ENCODE results near the gene TRIM41.
"Not testable (repeated sequence)": the region's sequence is repeated elsewhere in the genome, so short reads cannot be mapped to it uniquely, and the experiment has no call there.

Gene TRIM41

DNA sequence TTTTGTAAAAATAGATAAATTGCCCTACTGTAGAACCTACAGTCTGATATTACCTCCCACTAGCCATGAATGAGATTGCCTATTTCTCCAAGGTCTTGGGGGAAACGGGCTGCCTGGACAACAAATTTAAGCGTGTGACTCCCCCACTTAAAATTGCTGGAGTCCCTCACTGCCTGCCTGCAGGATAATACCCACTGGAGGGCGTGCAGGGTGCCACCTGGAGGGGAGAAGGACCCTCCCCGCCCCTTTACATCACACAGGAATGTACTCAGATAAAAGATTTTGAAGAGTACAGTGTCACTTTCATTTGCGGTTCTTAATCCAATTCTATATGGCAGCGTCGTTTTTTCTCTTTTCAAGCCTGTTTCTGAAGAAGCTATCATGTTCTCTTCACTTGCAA lies 11.9 kb upstream of the TRIM41 start:
- DNase-seq (ENCODE audit: low spot score), result no peak

DNA sequence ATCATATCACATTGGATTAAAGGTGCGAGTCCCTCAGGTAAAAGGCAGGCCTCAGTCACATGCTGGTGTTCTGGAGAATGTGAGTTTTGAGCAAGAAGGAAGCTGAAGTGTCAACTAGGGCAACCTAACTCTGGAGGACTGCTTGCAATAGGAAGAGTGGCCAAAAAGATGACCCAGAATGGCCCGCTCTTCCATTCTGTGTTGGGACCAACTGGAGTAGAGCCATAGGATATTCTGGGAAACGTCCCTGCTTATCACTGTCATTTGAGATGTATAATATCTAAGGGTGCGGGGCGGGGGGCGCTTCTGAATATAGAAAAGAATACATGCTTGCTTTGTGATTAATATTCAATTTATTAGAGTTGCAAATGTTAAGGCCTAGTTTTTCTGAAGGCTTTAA lies 11.0 kb upstream of the TRIM41 start:
- no peak for DNase-seq (ENCODE audit: low spot score)

DNA sequence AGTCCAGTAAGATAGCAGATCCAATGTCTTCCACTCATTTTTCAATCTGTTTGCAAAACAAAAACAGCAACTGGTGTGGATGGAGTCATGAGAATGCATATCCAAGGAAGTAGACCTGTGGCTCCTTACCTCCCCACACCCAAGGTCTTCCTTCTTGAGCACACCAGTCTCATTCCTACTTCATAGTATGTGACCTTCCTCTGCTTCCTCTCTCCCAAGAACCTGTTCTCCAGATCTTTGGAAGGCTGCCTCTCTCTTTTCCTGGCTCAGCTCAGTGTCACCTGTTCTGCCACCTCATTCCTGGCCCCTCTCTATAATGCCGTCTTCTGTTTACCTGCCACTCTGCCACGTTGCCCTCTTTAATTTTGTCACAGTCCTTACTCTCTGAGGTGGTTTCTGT lies 10.1 kb upstream of the TRIM41 start:
- DNase-seq (ENCODE audit: low spot score), result no peak

DNA sequence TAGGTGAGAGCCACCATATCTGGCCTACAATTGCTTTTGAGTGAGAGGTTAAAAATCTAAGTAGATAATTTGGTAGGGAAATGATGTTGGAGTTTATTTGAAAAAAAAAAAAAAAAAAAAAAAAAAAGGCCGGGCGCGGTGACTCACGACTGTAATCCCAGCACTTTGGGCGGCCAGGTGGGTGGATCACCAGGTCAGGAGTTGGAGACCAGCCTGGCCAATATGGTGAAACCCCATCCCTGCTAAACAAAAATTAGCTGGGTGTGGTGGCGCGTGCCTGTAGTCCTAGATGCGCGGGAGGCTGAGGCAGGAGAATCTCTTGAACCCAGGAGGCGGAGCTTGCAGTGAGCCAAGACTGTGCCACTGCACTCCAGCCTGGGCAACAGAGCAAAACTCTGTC lies 8.8 kb upstream of the TRIM41 start:
- not testable (repeated sequence) for DNase-seq (ENCODE audit: low spot score)

DNA sequence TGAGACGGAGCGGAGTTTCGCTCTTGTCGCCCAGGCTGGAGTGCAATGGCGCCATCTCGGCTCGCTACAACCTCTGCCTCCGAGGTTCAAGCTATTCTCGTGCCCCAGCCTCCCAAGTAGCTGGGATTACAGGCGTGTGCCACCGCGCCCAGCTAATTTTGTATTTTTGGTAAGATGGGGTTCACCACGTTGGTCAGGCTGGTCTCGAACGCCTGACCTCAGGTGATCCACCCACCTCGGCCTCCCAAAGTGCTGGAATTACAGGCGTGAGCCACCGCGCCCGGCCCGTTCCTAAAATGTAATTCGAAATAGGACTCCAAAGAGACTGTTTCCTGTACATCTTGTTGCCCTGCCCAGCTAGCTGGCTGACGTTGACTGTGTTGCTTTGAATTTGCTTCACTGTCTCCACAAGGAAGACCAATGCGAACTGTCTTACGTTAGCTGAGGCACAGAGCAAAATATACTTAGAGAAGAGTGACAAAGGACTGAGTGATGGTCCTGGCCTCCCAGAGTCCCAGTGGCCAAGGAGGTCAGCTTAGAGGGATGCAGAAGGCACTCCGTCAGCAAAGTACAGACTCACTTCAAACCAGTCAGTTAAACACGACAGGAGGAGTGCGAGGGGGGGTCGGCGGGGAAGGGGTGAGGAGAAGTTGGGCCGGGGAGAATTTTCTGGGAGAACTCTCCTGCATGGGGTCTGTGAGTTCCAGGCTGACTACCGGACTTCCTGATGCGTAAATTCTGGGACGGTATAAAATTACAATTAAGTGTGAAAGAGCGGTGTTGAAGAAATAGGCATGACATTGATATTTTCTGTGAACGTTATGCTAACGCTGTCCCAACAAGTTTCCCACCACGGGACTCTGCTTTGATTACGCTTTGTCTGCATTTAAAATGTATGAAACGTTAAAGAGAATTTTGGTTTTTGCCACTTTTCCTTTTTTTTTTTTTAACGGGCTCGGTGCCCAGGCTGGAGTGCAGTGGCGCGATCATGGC lies 6.8 kb upstream of the TRIM41 start:
- DNase-seq (ENCODE audit: low spot score), result no peak

DNA sequence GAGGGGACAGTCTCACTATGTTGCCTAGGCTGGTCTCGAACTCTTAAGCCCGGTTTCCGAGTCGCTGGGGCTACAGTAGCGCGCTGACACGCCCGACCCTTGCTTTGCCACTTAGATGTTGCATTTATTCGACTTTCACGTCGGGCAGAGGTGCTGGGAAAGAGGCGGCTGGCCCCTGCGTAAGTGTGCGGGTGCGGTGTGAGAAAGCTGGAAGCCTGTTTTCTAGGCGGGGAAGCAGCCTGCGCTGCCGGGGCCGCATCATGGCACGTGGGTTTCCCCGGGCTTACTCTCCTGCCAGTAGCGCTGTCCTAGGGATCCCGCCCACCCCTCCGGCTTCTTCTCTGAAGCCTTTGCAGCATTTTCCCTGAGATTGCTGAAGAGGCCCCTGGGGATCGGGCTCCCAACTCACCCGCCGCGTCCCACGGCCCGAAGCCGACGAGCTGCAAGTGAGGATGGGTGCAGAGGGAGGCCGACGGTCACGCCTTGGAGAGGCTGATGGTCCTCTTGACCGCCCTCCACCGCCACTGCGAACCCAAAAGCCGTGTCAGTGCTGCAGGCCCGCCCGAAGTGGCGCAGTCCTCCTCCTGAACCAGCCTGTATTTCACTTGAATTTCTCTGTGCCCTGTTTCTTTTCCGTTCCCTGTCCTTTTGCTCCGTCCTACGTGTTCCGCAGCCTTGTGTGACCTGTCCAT lies 5.8 kb upstream of the TRIM41 start:
- peak; percentile 72 for DNase-seq (ENCODE audit: low spot score)

DNA sequence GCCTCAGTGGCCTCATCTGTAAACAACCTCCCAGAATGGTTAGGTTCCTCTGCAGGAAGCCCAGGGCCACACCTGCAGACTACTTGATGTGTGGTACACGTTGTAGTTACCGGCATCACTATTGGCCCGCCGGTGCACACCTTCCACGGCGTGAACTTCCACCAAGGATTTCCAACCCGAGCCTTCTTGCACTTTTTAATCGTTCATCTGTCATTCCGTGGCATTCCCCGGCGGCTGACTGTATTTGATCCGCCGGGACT lies 5.3 kb upstream of the TRIM41 start:
- DNase-seq (ENCODE audit: low spot score), result peak; percentile 30

DNA sequence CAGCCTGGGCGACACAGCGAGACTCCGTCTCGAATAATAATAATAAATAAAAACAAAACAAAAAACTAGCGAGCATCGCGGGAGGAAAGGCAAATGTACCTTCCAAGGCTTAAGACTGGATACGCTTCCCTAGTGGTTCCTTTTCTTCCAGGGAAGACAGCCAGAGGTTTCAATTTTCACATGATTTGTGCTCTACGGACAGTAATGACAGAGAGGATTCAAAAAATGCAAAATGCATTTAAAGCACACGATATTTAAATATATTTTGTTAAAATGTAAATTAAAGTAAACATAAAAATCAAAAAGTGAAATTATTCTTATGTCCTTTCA lies 4.3 kb upstream of the TRIM41 start:
- no peak for DNase-seq (ENCODE audit: low spot score)

DNA sequence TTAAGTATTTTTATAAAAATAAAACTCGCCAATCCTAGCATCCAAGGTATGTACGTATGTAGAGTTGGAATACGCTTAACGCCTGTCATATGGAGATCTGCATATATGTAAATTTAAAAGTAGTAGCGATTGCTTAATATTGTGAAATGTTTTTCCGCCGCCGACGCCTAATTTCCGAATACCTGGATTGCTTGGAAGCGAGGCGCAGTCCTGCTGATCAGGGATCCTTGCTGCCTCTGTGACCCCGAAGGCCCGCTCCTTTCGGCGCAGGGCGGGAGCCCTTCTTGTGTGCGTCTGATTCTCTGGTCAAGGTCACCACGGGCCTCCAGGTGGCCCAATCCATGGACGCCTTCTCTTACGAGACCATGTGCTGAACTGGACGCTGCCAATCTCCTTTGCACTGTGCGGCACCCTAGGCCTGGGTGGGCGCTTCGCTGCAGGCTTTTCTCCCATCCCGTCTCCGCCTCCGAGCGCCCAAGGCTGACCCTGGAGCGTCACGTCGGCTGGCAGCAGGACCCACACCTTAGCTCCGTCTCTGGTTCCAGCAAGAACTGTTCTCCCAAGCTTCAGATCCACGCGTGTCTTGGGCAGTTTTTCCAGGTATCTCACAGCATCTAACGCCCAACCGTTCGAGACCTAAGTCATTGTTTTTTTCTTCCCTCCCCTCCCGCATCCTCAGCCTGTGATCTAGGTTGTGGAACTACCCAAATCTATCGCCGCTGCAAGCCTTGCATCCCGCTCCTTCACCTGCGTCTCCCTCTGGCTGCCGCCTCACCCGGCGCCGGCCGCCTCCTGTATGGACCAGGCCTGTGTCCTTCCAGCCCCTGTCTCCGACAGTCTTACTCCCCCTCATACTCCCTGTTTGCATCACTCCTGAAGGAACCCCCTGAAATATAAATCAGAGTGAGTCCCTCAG lies 3.6 kb upstream of the TRIM41 start:
- no peak for DNase-seq (ENCODE audit: low spot score)

DNA sequence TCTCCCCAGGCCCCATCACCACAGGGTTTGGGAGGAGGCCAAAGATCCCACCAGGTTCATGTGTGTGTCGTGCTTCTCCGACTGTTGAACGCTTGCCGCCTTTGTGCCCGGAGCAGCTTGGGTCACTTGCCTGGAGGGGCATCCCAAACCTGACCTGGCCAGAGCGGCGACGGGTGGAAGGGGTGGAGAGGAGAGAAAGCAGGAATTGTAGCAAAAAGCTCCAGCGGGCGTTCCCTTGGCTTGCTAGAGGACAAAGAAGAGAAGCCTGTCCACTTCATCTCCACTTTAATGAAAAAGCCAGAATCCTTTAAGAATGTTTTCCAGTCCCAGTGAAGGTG lies 2.9 kb upstream of the TRIM41 start:
- no peak for DNase-seq (ENCODE audit: low spot score)

DNA sequence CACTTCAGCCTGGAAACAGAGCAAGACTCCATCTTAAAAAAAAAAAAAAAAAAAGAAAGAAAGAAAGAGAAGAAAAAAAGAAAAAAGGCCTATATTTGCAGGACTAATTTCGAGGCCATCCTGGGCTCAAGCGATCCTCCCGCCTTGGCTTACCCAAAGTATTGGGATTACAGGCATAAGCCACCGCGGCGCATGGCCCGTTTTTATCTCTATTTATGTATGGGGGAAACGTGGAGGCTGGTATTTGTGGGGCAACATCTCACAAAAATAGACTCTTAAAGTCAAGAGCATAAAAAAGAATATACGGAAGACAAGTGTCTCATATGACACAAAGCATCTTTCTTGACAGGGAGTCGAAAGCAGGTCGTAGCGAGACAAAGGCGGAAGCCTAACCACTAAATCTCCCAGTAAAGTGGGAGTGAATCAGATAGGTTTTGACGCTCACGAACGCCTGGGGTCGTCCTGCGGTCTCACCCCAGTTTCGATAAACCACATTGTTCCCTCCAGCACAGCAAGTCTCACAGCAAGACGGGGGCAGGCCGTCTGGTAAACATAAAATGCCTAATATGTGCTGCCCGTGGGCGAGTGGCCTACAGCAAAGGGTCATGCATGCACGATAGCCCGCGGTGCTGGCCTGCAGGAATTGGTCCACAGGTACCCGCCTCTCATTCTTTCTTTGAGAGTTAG lies 1.8 kb upstream of the TRIM41 start:
- DNase-seq (ENCODE audit: low spot score), result no peak

DNA sequence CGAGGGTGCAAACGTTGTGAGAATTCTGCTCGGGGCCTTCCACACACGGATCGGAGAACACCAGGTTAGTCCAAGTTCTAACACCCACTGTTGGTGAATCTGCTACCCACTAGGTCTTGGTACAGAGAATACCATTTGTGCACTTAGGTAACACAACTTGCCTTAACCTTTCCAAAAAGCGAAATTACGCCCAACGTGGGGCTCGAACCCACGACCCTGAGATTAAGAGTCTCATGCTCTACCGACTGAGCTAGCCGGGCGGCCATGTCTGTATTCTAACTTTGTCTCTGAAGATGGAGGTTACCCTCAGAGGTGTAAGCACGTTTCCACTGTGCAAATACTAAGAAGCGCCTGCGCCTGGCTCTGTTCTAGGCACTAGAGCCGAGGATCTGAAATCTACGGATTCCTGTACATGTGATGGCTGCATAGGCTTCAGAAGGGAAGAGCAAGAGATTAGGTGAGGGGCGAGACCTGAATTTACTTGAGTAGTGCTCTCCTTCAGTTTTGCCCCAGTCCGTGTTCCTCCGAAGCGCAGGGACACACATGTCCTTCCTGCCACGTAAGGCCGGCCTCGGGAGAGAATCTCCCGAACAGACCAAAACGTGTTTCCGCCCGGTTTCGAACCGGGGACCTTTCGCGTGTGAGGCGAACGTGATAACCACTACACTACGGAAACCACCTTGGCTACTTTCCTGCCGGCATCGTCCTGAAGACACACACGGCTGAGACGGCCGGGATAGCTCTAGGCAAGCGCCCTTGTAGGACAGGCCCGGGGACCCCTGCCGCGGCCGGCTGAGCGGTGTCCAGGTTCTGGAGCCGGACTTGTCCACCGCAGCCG lies 1.1 kb upstream of the TRIM41 start:
- peak; percentile 98 for DNase-seq (ENCODE audit: low spot score)

DNA sequence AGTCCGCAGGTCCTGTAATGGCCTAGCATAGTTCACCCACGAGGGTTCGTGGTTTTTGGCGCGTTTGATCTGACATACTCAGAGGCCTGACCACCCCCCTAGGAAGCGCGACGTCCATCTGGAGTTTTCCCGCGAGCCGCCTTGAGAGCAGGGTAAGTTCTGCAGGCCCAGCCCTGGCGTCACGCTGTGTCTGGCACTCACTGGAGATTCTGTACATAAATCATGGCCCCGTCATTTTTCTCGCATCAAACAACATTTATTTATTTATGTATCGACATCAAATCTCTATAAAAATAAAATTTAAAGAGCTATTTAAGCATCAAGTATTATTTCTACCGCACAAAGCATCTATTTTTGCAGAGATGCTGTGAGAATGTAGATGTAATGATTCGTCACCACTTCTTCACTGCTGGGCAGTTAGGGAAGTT lies 437 bp upstream of the TRIM41 start:
- no peak for DNase-seq (ENCODE audit: low spot score)

DNA sequence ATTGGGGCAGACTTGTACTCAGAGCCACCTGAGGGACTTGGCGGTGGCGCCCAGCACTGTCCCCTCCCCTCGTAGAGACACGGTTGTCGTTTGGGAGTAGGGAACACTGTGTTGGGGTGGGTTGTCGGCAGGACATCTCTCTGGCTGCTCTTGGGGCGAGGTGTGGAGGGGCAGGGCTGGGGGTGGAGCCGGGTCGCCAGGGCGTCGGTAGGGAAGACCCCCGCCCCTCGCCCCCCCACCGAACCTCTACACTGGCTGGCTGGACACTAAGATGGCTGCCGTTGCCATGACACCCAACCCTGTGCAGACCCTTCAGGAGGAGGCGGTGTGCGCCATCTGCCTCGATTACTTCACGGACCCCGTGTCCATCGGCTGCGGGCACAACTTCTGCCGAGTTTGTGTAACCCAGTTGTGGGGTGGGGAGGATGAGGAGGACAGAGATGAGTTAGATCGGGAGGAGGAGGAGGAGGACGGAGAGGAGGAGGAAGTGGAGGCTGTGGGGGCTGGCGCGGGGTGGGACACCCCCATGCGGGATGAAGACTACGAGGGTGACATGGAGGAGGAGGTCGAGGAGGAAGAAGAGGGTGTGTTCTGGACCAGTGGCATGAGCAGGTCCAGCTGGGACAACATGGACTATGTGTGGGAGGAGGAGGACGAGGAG lies 778 bp downstream of the TRIM41 start:
- no peak for DNase-seq (ENCODE audit: low spot score)

DNA sequence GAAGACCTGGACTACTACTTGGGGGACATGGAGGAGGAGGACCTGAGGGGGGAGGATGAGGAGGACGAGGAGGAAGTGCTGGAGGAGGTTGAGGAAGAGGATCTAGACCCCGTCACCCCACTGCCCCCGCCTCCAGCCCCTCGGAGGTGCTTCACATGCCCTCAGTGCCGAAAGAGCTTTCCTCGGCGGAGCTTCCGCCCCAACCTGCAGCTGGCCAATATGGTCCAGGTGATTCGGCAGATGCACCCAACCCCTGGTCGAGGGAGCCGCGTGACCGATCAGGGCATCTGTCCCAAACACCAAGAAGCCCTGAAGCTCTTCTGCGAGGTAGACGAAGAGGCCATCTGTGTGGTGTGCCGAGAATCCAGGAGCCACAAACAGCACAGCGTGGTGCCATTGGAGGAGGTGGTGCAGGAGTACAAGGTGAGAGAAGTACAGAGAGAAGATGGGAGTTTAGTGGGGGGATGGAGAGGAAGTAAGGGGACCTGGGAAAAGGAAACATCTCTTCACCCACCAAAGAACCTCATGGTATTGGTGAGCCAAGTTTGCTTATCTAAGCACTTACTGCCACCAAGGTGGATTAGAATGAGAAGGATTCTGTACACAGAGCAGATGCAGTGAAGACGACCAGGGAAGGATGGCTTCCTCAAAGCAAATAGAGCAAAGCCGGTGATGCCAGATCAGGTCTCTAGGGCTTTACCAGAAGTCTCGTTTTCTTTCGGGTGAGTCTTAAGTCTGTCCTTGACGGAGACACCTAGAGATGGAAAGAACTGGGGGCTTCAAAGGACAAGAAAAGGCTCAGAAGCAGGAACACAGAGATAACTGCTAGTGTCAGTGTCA lies 1.5 kb downstream of the TRIM41 start:
- DNase-seq (ENCODE audit: low spot score), result no peak

DNA sequence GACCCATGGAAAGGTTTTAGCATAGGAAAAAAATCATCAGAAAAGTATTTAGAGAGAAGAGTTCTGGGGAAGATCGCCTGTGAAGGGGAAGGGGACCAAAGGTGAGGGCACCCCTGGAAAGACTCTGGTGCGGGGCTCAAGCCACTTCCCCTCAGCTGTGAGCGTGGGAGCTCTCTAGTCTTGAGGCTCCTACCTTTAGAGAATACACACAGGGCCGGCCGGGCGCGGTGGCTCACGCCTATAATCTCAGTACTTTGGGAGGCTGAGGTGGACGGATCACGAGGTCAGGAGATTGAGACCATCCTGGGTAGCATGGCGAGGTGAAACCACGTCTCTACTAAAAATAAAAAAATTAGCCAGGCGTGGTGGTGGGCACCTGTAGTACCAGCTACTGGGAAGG lies 6.9 kb downstream of the TRIM41 start:
- DNase-seq (ENCODE audit: low spot score), result no peak

DNA sequence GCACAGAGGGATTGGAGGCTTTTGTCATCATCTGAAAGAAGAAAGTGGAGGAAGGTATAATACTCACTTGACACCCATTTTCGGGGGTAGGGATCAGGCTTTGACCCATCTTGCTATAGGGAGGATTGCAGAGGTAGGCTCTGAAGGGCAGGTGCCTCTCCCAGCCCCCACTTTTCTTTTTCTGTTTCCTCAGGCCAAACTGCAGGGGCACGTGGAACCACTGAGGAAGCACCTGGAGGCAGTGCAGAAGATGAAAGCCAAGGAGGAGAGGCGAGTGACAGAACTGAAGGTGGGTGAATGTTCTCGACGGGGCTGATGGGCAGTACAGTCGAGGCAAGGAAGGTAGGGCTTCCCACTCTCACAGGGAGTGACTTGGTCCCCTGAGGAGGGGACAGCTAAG lies 7.5 kb downstream of the TRIM41 start:
- DNase-seq (ENCODE audit: low spot score), result no peak

DNA sequence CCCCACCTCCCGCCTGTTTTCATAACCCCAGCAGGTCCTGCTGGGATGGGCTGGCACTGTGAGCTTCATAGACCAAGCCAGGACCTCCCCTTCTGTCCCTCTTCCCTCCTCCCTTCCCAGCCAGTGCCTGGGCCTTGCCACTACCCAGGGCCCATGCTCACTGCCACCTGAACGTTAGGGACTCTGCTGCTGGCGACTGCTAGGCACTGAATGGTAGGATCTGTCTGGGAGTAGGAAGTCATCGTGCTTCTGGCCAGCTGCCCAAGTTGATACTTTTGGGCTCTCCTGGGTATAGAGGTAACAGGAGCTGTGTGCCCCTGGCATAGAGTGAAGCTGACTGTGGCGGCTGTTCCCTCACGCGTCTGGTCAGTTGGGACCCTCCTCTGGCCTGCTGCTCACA lies 8.4 kb downstream of the TRIM41 start:
- no peak for DNase-seq (ENCODE audit: low spot score)

DNA sequence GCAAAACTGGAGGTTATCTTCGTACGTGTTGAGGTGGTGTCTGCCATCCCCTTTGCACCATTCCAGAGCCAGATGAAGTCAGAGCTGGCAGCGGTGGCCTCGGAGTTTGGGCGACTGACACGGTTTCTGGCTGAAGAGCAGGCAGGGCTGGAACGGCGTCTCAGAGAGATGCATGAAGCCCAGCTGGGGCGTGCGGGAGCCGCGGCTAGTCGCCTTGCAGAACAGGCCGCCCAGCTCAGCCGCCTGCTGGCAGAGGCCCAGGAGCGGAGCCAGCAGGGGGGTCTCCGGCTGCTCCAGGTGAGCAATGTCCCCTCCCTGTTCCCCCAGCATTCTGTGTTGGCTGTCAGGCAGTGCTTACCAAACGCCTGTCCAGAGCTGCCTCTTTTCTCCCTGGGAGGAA lies 9.5 kb downstream of the TRIM41 start:
- DNase-seq (ENCODE audit: low spot score), result no peak
